GM19372 (cell line): Measurements from ENCODE around the gene PLXNA4.
"Not testable (repeated sequence)": the region's sequence is repeated elsewhere in the genome, so short reads cannot be mapped to it uniquely, and the experiment has no call there.

Experiments
- ATAC-seq: cut with Tn5 transposase; IDR thresholded peaks from one replicate; pipeline ENCODE4 v1.9.1; 2021; ENCODE audit warnings: mild to moderate bottlenecking, low read depth, moderate library complexity; ENCODE audit not compliant: unreplicated experiment

PLXNA4 gene

DNA sequence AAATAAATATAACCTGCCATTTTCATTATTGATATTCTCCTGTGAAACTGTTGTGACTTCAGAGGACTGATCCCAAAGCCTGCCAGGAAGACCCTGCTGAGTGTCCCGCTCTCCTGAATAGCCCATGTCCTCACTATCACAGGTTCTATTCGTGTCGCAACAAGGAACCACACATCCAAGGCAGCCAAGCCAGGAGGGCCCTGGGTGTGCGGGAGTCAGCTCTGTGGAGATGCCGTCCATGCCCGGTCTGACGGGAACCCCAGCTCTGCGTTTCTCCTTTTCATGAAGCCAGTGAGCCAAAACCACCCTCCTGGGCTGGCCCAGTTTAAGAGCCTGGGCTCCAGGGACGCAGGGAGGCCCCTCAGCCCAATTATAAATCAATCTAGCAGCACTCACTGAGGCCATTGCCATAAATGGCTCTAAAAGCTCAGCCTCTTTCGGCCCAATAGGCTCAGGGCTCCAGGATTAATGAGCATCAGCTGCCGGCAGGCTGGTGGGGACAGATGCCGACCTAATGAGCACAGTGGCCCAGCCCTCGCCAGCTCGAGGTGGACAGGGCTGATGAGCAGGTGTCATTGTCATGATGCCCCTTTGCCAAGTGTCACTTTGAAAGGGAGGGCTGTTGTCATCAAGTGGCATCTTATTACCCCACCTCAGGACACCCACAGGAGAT lies 177.9 kb downstream of the PLXNA4 start:
- ATAC-seq, result no peak

DNA sequence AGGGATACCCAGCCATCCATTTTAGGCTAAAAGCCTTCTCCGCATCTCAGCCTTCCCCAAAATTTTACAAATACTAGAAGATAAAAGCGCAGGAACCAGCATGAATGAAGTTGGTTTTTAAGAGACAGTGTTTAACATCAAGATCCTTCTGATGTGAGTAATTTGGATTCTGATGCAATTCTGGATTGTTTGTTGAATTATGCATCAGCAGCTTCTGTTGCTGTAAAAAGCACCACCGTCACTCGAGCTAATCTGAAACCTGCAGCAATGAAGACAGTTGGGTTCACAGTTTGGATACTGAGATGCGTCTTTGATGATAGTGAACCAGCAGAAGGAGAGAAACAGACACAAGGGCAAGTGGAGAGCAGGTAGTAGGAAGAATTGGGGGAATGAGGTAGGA lies 179.2 kb downstream of the PLXNA4 start:
- no peak for ATAC-seq

DNA sequence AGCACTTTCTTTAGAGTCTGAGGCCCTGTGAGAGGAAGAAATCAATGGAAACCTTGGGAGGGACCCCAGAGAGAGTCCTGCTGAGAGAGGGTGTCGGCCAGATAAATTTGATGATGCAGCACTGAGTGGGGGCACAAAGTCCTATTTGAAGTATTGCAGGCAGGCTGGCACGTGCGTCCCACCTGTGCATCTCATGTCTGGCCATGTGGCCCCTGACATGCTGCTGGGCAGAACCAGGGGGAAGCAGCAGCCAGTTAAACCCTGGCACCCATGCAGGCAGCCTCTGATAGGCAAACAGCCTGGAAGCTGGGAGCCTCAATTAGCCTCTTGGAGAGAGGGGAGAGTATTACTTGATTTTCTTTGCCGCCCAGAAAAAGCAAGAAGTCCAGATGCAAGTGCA lies 180.9 kb downstream of the PLXNA4 start:
- no peak for ATAC-seq

DNA sequence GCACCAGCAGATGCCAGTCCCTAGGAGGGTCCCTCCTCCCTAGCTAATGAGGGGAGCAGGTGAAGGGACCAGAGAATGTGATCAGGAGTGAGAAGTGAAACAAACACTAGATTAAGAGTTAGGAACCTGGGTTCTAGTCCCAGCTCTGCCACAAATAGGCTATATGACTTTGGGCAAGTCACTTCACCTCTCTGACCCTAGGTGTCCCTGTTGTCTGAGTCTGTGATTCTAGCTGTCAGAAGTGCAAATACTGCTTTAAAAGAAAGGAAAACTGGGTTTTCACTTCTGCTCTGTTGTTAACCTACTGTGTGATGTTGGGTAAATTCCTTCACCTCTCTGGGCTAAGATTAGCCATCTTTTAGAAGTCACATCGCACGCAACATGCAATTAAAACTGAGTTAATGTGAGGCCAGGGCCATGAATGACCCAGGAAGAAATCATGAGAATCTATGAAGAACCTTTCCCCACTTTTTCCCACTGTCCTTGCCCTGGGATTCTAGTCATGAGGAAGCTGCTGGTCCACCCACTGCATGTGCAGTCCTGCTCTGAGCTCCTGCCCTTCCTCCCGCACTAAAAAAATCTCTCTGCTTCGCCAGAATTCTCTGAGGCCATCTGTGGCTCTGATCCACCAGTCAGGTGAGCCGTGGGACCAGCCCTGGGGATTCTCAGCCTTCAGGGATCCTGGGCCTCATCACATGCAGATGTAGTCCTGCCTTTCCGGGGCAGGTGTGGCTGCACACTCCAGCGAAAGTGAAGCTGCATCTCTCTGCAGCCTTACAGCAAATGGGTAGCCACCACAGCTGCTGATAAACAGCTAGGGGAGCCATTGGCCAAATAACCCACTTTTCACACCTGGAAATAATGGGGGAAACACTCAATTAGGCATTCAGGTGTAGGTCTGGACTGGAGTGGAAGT lies 181.7 kb downstream of the PLXNA4 start:
- no peak for ATAC-seq

DNA sequence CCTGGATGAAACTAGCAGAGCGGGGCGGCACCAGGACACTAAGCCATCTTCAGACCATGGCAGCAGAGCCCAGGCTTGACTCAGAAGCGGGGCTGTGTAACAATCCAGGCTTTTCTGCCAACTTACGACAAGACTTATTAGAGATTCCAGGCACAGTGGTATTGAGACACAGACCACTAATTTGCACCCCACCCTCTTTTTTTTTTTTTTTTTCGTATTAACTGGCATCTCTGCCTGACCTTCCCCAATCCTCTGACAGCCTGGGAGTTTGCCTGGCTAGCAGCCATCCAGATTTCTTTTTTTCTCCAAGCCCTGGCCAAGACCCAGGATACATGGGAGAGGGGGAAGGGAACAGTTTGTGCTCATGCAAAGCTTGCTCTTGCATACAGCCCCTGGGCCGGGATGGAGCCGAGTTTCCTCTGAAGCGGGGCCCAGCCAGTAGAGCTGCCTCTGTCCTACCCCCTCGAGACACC lies 182.4 kb downstream of the PLXNA4 start:
- no peak for ATAC-seq

DNA sequence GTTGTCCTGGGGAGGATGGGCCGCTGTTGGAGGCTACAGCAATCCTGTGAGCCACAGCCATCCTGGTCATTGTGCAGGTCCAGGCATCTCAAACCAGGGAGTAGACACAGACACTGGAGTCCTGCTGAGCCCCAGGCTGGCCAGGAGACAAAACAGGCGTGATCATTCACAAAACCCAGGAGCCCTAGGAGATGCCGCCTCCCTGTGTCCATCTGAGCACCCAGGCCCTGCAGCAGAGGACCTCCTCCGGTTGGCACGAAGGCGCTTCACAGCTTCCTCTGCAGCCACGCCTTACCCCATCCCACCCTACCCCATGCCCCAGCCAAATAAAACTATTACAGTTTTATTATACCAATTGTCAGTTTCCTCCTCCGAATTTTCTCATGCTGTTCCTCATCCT lies 183.6 kb downstream of the PLXNA4 start:
- no peak for ATAC-seq

DNA sequence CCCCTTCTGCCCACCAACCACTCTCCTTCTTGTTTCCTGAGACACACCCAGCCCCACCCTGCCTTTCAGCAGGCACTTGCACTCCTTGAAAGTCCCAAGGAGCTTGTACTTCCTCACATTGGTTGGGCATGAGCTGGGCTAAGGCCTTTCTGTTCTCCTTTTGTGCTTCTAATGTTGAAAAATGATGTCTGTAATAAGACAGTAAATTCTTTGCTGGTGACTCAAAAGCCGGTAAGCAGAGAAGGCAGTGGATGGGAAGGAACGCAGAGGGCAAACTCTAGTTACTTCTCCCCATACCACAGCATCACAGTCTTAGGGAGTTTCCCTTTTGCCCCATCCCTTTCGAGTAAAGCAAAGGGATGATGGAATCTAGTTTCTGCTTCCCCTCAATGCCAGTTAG lies 185.6 kb downstream of the PLXNA4 start:
- no peak for ATAC-seq

DNA sequence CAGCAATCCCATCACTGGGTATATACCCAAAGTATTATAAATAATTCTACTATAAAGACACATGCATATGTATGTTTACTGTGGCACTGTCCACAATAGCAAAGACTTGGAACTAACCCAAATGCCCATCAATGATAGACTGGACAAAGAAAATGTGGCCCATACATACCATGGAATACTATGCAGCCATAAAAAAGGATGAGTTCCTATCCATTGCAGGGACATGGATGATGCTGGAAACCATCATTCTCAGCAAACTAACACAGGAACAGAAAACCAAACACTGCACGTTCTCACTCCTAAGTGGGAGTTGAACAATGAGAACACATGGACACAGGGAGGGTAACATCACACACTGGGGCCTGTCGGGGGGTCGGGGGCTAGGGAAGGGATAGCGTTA lies 186.2 kb downstream of the PLXNA4 start:
- not testable (repeated sequence) for ATAC-seq

DNA sequence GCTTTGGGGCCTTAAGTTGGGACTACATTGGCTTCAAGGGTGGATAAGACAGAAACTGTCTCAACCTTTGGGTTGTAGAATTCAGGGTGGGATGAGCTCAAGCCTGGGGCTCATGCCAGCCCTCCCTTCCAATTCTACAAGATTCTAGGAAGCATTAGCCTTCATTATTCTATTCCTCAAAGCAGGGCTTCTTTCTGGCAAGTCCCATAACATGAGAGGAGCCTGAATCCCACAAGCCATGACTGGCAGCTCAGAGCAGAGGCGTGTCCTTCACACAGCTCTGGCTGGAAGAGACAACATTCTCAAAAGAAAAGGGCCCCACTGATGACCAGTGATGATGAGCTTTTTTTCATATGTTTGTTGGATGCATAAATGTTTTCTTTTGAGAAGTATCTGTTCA lies 187.6 kb downstream of the PLXNA4 start:
- no peak for ATAC-seq

DNA sequence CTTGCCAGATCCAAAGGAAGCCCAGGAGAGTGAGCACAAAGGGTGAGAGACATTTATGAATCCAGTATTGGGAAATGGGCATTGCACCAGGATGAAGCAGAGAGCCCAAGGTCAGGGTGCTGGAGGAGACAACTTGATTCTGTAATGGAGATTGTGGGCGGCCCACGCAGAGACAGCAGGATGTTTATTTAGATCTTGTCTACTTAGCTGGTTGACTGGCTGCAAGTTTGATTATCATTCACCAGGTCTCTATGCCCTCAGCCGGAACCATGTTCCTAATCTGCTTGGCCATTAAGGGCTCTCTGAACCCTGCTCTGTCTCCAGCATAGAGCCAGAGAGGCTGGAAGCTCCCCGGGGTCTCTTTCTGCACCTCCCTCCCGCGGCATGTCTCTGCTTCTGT lies 188.7 kb downstream of the PLXNA4 start:
- ATAC-seq, result no peak

DNA sequence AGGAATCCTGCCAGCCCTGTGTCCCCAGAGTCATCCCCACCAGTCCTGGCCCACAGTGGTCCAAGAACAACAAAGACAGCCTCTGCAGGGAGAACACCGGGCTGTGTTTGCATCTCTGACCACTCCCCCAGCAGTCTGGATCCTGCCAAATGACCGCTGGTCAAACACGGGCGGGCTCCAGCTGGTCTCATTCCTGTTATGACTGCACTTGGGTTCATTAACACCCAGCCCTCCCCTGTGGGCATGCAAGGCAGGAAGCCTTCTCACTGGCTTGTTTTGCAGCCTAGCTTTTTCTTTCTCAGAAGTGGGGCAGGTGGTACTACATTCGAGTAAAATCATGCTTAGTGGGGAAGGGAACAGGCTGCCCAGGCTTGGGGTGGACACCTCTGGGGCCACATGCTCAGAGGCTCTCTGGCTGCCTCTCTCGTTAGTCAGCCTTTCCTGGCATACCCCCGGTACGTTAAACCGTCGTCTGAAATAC lies 190.0 kb downstream of the PLXNA4 start:
- no peak for ATAC-seq

DNA sequence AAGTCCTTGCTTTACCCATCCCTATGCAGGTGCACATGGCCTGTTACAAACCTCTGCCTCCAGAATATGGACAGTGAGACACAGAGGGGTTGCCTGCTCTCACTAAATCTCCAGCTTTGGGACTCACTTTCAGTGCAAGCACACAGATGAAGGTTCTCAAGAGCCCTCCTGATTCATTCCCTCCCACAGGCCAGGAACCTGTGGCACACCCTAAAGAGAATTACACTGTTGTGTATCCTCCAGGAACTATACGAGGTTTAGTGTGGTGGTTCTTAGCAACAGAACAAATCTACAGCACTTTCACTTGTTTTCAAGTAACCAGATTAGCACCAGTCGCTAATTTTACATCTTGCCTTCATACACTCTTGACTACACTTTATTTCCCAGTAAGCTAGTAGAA lies 192.3 kb downstream of the PLXNA4 start:
- ATAC-seq, result no peak

DNA sequence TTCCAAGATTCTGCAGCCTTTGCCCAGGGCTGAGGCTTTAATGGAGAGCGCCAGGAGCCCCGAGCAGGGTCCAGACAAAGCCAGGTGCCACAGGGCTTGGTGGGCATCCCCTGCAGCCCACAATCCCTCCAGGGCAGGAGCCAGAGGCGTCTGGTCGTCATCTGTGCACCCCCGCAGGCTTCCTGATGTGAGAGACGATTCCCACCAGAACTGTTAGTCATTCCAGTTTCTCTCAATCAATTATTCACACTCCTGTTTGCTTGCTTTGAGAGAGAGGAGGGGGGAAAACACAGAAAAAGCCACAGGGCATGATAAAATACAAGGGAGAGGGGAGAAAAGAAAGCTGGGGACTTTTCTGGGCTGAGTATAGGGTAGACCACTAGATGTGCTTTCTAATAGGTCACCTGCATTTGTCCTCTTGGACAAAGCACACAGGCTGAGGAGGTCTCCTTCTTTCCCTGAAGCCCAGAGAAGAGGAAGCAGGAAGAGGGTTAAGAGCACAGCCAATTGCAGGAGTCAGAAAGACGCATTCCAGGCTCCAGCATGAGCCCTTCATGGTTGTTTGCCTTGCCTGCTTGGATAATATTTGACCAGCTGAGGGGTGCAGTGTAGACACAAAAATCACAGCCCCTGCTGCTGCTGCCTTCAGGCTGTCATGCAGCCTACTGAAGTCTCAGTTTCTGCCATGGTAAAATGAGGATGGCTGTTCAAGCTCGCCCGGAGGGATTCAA lies 194.4 kb downstream of the PLXNA4 start:
- ATAC-seq, result no peak

DNA sequence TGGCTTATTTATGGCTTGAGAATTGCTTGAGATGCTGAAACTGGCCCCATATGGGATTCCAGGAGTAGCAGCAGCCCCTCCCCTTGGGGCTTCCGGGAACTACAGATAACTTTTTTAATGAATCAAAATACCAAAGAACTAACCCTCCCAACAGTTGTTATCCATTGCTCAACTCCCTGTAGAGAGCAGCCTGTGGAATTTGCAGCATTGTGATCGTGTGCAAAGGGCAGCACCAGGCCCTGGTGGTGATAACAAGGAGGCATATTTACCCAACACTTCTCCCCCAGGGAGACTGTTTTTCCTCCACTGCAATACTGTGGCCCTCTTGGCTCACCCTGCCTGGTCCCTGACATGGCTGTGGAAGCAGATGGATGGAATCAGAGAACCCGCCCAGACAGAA lies 196.2 kb downstream of the PLXNA4 start:
- ATAC-seq, result no peak

DNA sequence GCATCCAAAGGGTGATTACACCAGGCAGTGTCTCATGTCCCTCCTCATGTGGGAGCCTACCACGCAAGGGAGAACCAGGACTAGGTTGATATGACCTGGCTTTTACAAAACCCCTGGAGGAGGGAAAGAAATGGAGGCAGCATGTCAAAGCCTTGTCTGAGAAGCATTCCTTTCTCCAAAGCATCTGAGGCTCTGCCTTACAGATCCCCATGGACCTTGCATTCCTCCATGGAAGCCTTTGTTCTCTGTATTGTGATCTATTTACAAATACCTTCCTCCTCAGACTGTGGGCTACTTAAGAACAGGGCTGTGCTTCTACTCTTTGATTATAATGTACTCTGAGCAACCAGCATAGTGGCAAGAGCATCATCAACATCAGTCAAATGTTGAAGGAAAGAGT lies 197.0 kb downstream of the PLXNA4 start:
- no peak for ATAC-seq

DNA sequence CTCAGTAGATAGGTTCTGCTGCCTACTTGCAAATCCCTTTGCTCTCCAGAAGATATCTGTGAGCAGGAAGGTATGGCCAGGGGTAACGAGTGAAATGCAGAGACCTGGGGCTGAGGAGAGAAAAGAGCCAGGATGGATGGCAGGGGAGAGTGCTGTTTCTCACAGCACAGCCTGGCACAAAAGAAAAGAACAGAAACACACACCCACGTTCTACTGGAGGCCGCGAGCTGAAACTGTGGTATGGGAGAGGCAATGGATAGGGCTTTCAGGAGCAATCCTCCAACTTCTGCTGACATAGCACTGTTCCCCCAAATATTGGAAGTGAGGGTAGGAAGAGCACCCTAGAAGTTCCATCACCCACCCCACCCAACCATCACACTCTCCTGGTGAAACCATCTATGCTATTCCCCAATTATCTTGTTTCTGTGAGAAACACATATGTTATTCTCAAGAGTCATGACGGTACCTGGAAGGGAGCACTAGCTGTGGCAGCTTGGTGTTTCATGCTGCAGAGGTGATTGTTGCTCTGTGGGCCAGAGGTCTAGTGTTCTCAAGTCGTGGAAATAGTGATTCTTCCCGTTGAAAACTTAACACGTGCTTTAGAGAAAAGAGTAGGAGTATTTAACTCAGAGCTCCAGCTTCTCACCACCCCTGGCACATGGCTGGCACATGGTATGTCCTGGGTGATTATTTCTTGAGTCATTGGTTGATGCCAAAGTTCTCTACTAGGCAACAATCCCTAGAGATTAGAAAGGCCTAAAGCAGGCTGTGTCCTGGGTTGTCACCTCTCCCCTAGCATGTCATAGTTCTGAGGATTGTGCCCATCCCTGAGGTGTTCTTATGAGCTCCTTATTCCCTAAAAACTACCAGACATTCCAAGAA lies 198.3 kb downstream of the PLXNA4 start:
- ATAC-seq, result no peak

DNA sequence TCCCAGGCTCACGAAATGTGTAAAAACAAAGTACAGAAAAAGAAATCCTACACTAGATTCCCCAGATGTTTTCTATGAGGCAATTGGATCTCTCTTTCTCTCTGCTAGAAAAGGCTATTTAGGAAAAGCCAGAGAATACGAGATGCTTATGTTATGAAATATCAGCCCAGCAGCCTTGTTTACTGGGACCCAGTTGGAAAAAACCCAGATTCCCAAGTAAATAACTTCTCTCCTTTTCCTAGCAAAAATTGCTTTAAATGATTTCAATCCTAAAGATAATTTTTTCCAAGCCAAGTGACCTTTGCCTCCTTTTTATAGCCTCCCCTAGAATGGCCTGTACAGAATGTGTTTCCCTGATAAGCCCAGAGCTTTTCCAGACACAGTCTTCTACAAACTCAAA lies 199.3 kb downstream of the PLXNA4 start:
- no peak for ATAC-seq

DNA sequence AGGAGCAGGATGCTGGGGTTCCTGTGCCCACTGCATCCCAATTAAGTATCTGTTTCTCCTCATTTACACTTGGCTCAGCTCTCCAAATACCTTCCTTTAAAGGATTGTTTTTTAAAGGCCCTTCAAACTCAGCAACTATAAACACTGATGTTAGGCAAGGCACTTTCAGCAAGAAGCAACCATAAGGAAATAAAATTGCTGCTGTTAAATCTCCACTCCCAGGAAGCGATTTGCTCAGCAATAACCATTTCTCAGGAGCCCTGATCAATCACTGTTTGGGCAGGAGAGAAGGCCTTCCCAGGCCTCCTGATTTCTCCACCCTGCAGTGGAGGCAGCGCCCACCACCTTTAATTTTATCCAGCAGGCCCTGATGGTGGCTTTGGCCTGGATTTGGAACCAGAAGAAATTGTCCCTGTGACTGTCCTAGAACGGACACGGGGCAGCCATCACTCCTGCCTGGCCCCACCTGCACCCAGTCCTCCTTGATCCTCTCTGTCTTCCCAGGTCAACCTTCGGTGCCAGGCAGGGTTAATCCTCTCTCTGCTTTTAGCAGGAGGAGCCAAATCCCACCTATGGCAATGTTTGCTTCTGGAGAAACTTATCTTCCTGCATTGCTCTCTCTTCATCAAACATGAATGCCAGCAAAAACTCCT lies 199.8 kb downstream of the PLXNA4 start:
- ATAC-seq, result no peak

DNA sequence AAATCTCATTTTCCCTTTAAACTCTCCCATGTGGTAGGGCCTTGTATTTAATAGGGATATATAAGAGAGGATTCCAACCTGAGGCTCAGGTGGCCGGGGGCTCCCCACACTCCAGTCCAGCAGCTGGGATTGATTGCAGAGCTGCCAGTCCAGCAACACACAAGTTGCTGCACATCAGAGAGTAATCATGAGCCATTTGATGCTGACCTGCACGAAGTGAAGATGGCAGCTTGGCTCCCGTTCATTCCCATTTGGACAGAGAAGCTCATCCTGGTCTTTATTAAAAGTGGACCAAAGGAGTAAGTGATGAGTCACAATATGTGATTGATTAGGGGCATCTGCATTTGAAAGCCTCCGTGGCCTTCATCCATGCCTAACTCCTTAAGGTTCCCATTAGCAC lies 202.4 kb downstream of the PLXNA4 start:
- no peak for ATAC-seq

DNA sequence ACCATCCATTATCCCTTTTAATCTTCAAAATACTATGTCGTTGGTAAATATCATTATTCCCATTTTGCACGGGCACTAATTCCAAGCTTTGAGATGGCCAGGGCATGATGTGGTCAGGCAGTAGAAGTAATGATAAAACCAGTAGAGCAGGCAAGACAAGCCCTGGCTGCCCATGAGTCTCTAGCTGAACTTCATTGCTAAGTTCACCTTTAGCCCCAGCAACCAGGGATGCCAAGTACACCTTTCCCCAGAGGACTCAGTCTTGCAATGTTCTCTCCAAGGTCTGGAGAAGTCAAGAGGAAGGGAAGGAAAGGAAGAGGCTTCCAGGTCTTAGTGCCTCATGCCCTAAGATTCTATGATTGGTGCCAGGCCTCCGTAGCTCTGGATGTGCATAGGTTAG lies 203.2 kb downstream of the PLXNA4 start:
- ATAC-seq, result no peak
